HCT116 (cell line): ENCODE measurements around the gene STK36. TPM values are rescaled to one million over a fixed set of nuclear protein-coding genes. Genes with fewer than 3 reads are reported as not detected.

Experiments
- ATAC-seq: fragments of 200-7000 bp; cut with Tn5 transposase; 2 replicates; pipeline ENCODE4 v1.9.1; 2020; ENCODE audit warnings: mild to moderate bottlenecking, moderate library complexity
- BruUV-seq: library from RNA; stranded (reverse); fragments of 400-500 nt; replicated peaks from 2 replicates; lab custom pipeline; 2021; lab: Mats Ljungman, UMichigan
- CTCF ChIA-PET: fragments of 300-600 bp; sonication (Branson Sonifier 250); formaldehyde crosslinking; loops from one replicate; lab custom pipeline; 2021; ENCODE audit warnings: antibody characterized with exemption; lab: Charles Lee
- POLR2A ChIA-PET: fragments of 300-600, 350-600 bp; sonication (Branson Sonifier 250); formaldehyde crosslinking; loops from one replicate; lab custom pipeline; 2021; ENCODE audit warnings: antibody characterized with exemption; lab: Charles Lee
- RAD21 ChIA-PET, 2 experiments: fragments of 300-600 bp; sonication (Branson Sonifier 250); formaldehyde crosslinking; loops; one replicate each; lab custom pipeline; 2023; ENCODE audit warnings: low total read pairs in 2 of 2; ENCODE audit not compliant: uncharacterized antibody in 2 of 2, unreplicated experiment in 2 of 2, low non-redundant PET in 1 of 2; lab: Charles Lee
- DNase-seq: peaks from one replicate; pipeline ENCODE4 v3.0.0-alpha.2; 2010; ENCODE audit warnings: low read depth, low spot score
- H2AFZ ChIP-seq: fragments of 200-600 bp; shearing (Covaris generic), sonication (generic); 2 replicates; pipeline ENCODE4 v1.6.1; 2017; ENCODE audit warnings: low read depth, mixed run types, mixed read lengths, antibody characterized with exemption, low read length; ENCODE audit not compliant: poor library complexity, severe bottlenecking
- H3K27ac ChIP-seq: 2 replicates; pipeline ENCODE4 v1.5.1; 2012; ENCODE audit warnings: low read depth, low read length
- H3K27me3 ChIP-seq: fragments of 200-600 bp; sonication (generic); 2 replicates; pipeline ENCODE4 v1.6.1; 2016; ENCODE audit warnings: mixed run types, low read length, mixed read lengths; ENCODE audit not compliant: insufficient read depth
- H3K36me3 ChIP-seq, 2 experiments: fragments of 200-500 bp in 1 of 2; fragments of 200-600 bp in 1 of 2; sonication (Bioruptor generic) in 1 of 2; sonication (generic) in 1 of 2; 2 replicates each; pipeline versions ENCODE4 v1.5.1 to v1.6.1; 2014 to 2016; ENCODE audit warnings: low read length in 2 of 2, inconsistent platforms in 1 of 2, mixed read lengths in 1 of 2, mixed run types in 1 of 2; ENCODE audit not compliant: insufficient read depth in 2 of 2, control insufficient read depth in 1 of 2
- H3K4me1 ChIP-seq, 2 experiments: fragments of 200-600 bp in 1 of 2; sonication (generic) in 1 of 2; 2 replicates each; pipeline versions ENCODE4 v1.5.1 to v1.6.1; 2012 to 2017; ENCODE audit warnings: low read length in 2 of 2, inconsistent platforms in 1 of 2, mild to moderate bottlenecking in 1 of 2, mixed read lengths in 1 of 2, mixed run types in 1 of 2, moderate library complexity in 1 of 2; ENCODE audit not compliant: insufficient read depth in 2 of 2, control insufficient read depth in 1 of 2
- H3K4me2 ChIP-seq: fragments of 200-600 bp; sonication (generic); 2 replicates; pipeline ENCODE4 v1.6.1; 2017; ENCODE audit warnings: mixed run types, low read length, mixed read lengths
- H3K4me3 ChIP-seq, 2 experiments: fragments of 200-600 bp in 1 of 2; sonication (generic) in 1 of 2; replicated peaks in 1 of 2; 2 replicates each; pipeline ENCODE4 v1.5.1; 2011 to 2016; ENCODE audit warnings: low read length in 2 of 2, control low read depth in 1 of 2, low read depth in 1 of 2, mild to moderate bottlenecking in 1 of 2, mixed read lengths in 1 of 2, mixed run types in 1 of 2
- H3K79me2 ChIP-seq: fragments of 200-600 bp; sonication (generic); 2 replicates; pipeline ENCODE4 v1.6.1; 2017; ENCODE audit warnings: mild to moderate bottlenecking, mixed run types, low read length, moderate library complexity, mixed read lengths; ENCODE audit not compliant: insufficient read depth
- H3K9ac ChIP-seq: fragments of 200-600 bp; sonication (generic); 2 replicates; pipeline ENCODE4 v1.6.1; 2016; ENCODE audit warnings: low read length, mixed read lengths
- H3K9me2 ChIP-seq: fragments of 200-600 bp; sonication (generic), shearing (Covaris generic); 2 replicates; pipeline ENCODE4 v1.6.1; 2017; ENCODE audit warnings: mixed run types, mild to moderate bottlenecking, moderate library complexity; ENCODE audit not compliant: insufficient read depth
- H3K9me3 ChIP-seq, 2 experiments: fragments of 200-500 bp in 1 of 2; fragments of 200-600 bp in 1 of 2; sonication (Bioruptor generic) in 1 of 2; sonication (generic) in 1 of 2; 2 replicates each; pipeline ENCODE4 v1.6.1; 2014 to 2017; ENCODE audit warnings: low read length in 2 of 2, mixed read lengths in 2 of 2, inconsistent platforms in 1 of 2, low read depth in 1 of 2, mild to moderate bottlenecking in 1 of 2, mixed run types in 1 of 2, moderate library complexity in 1 of 2; ENCODE audit not compliant: control insufficient read depth in 1 of 2, insufficient read depth in 1 of 2
- H4K20me1 ChIP-seq: fragments of 200-600 bp; sonication (generic), shearing (Covaris generic); 2 replicates; pipeline ENCODE4 v1.6.1; 2017; ENCODE audit warnings: mixed run types, mild to moderate bottlenecking, moderate library complexity; ENCODE audit not compliant: insufficient read depth
- ATF3 ChIP-seq: IDR thresholded peaks from 2 replicates; pipeline ENCODE4 v1.6.1; 2012
- CEBPB ChIP-seq: IDR thresholded peaks from 2 replicates; pipeline ENCODE4 v1.6.1; 2012; ENCODE audit warnings: low read depth
- EGR1 ChIP-seq: IDR thresholded peaks from 2 replicates; pipeline ENCODE4 v1.6.1; 2012; ENCODE audit warnings: low read depth
- EZH2phosphoT487 ChIP-seq: fragments of 200-600 bp; IDR thresholded peaks from 2 replicates; pipeline ENCODE4 v1.6.1; 2018; ENCODE audit warnings: antibody characterized with exemption, borderline replicate concordance
- FOSL1 ChIP-seq: IDR thresholded peaks from 2 replicates; pipeline ENCODE4 v1.6.1; 2012; ENCODE audit warnings: low read depth
- JUND ChIP-seq: IDR thresholded peaks from 2 replicates; pipeline ENCODE4 v1.6.1; 2012
- POLR2A ChIP-seq: IDR thresholded peaks from 2 replicates; pipeline ENCODE4 v1.7.0; 2011; ENCODE audit warnings: borderline replicate concordance; ENCODE audit not compliant: insufficient read depth, insufficient read length; ENCODE audit errors: extremely low read depth
- POLR2AphosphoS5 ChIP-seq: IDR thresholded peaks from 2 replicates; pipeline ENCODE4 v1.6.1; 2011; ENCODE audit warnings: mild to moderate bottlenecking, low read depth, low read length, moderate library complexity
- REST ChIP-seq: IDR thresholded peaks from 2 replicates; pipeline ENCODE4 v1.6.1; 2012; ENCODE audit warnings: low read depth
- SP1 ChIP-seq: IDR thresholded peaks from 2 replicates; pipeline ENCODE4 v1.6.1; 2012; ENCODE audit warnings: low read depth
- SRF ChIP-seq: IDR thresholded peaks from 2 replicates; pipeline ENCODE4 v1.6.1; 2012; ENCODE audit warnings: low read depth
- TCF7L2 ChIP-seq: IDR thresholded peaks from 2 replicates; pipeline ENCODE4 v1.7.0; 2011; ENCODE audit warnings: borderline replicate concordance, inconsistent platforms; ENCODE audit not compliant: insufficient read depth, insufficient read length; ENCODE audit errors: extremely low read depth
- YY1 ChIP-seq: IDR thresholded peaks from 2 replicates; pipeline ENCODE4 v1.6.1; 2011; ENCODE audit warnings: low read length, low read depth, moderate library complexity, mild to moderate bottlenecking; ENCODE audit not compliant: insufficient replicate concordance; ENCODE audit errors: extremely low read depth
- ZBTB33 ChIP-seq: IDR thresholded peaks from 2 replicates; pipeline ENCODE4 v1.6.1; 2011; ENCODE audit warnings: mild to moderate bottlenecking, low read length, moderate library complexity; ENCODE audit not compliant: insufficient replicate concordance; ENCODE audit errors: extremely low read depth
- ZFX ChIP-seq: fragments of 450-650 bp; IDR thresholded peaks from 2 replicates; pipeline ENCODE4 v1.6.1; 2017
- intact Hi-C: fragments of 100-400 bp; cut with micrococcal nuclease; formaldehyde crosslinking; loops from 2 replicates; pipeline ENCODE4 v1.10.0; 2022
- total RNA-seq: library from RNA; stranded (reverse); gene quantifications from one replicate; pipeline ENCODE4 v1.2.1, GENCODE V29; 2021; ENCODE audit not compliant: unreplicated experiment

The STK36 gene
- total RNA-seq, 1 experiment from 2014 or later, result 45.5 TPM

GRCh38 chr2:218744615-218745014 lies 72.7 kb downstream of the STK36 start:
- H3K27me3 ChIP-seq, result no peaks in the 10 kb centered on the region
- H2AFZ ChIP-seq, result no peak overlapping the region
- H3K4me1 ChIP-seq, result peaks cover 0 to 9% of the 10 kb centered on the region in 2 experiments; a peak in 1 of 4 replicates
- no peaks in the 10 kb centered on the region for H3K9me3 ChIP-seq
- intact Hi-C loops, result no loop called here
- H3K4me3 ChIP-seq, result no peak overlapping the region
- ChIA-PET CTCF (no interaction called here), POLR2A (no interaction called here), RAD21 (no interaction called here)
- H3K9ac ChIP-seq, result no peak overlapping the region
- BruUV-seq, result no TSS peak
- H3K27ac ChIP-seq, result no peak overlapping the region
- H4K20me1 ChIP-seq, result no peaks in the 10 kb centered on the region
- peaks cover 13% of the 10 kb centered on the region for H3K79me2 ChIP-seq
- no peak for ATAC-seq
- H3K9me2 ChIP-seq, result no peaks in the 10 kb centered on the region
- no peak for TF ChIP-seq ATF3
- TF ChIP-seq TCF7L2, result no peak
- TF ChIP-seq ZFX, result no peak
- no peak for DNase-seq
- H3K4me2 ChIP-seq, result no peak overlapping the region
- H3K36me3 ChIP-seq, result peaks cover 35 to 38% of the 10 kb centered on the region in 2 experiments; a peak in 3 of 4 replicates

GRCh38 chr2:218745160-218745558 lies 73.3 kb downstream of the STK36 start:
- ATAC-seq (no peak), DNase-seq (no peak)
- peaks cover 36 to 40% of the 10 kb centered on the region in 2 experiments for H3K36me3 ChIP-seq
- H3K79me2 ChIP-seq, result peaks cover 8% of the 10 kb centered on the region
- H4K20me1 ChIP-seq, result no peaks in the 10 kb centered on the region
- ChIA-PET CTCF (no interaction called here), POLR2A (no interaction called here), RAD21 (no interaction called here)
- BruUV-seq, result no TSS peak
- intact Hi-C loops, result no loop called here
- no peak overlapping the region for H3K4me2 ChIP-seq
- H3K4me3 ChIP-seq, result no peak overlapping the region
- no peak overlapping the region for H3K27ac ChIP-seq
- no peak overlapping the region for H3K9ac ChIP-seq
- no peaks in the 10 kb centered on the region for H3K9me2 ChIP-seq
- peaks cover 0 to 9% of the 10 kb centered on the region in 2 experiments; a peak in 1 of 4 replicates for H3K4me1 ChIP-seq
- H3K27me3 ChIP-seq, result no peaks in the 10 kb centered on the region
- H2AFZ ChIP-seq, result no peak overlapping the region
- no peaks in the 10 kb centered on the region for H3K9me3 ChIP-seq
- TF ChIP-seq CEBPB (no peak), EZH2phosphoT487 (no peak), JUND (no peak), YY1 (no peak), SP1 (no peak), POLR2A (no peak), REST (no peak), EGR1 (no peak), ZBTB33 (no peak), SRF (no peak), POLR2AphosphoS5 (no peak), FOSL1 (no peak), ATF3 (no peak)
